ENCODE data around the gene NEK4. TPM values are rescaled to one million over a fixed set of nuclear protein-coding genes. Genes with fewer than 3 reads are reported as not detected.

NEK4 gene
- total RNA-seq, 1 experiment from 2014 or later: 22.0 TPM

GRCh38 chr3:52763466-52763865 is 7.3 kb downstream of the NEK4 start:
- Histone ChIP-seq H3K27ac (ENCODE audit: low read depth, low read length, poor library complexity, severe bottlenecking) (no peak overlapping the region), H3K4me3 (ENCODE audit: low read depth, low read length, poor library complexity, severe bottlenecking) (no peak overlapping the region), H3K4me1 (ENCODE audit: insufficient read depth, low read length, poor library complexity, severe bottlenecking) (no peaks in the 10 kb centered on the region), H3K27me3 (replicated peaks; ENCODE audit: insufficient read depth, low read depth, low read length, poor library complexity) (no peaks in the 10 kb centered on the region), H3K36me3 (ENCODE audit: insufficient read depth, low read length, poor library complexity, severe bottlenecking) (peaks cover 25% of the 10 kb centered on the region), H3K9me3 (ENCODE audit: low read depth, low read length, poor library complexity, severe bottlenecking) (no peaks in the 10 kb centered on the region)
- intact Hi-C loops (cut with micrococcal nuclease; ENCODE audit: unreplicated experiment): no loop called here
- no peak for DNase-seq (ENCODE audit: low spot score)
- ChIA-PET CTCF (interaction anchor here (0.5 kb wide), 1 partner anchor 348 kb away, joined by 5 read pairs; no protein-coding TSS in a partner anchor), POLR2A (ENCODE audit: low non-redundant PET) (no interaction called here)
- no TSS peak for BruUV-seq (replicated peaks)
- TF ChIP-seq CTCF (conservative IDR thresholded peaks at IDR 0.05; ENCODE audit: low read depth, low read length) (no peak), EZH2 (IDR thresholded peaks at IDR 0.05; ENCODE audit: borderline replicate concordance, low read depth, low read length, poor library complexity, severe bottlenecking) (no peak)

- DNase-seq (ENCODE audit: low spot score): no peak
- no peaks in the 10 kb centered on the region for H3K27me3 ChIP-seq (replicated peaks; ENCODE audit: insufficient read depth, low read depth, low read length, poor library complexity)
- BruUV-seq (replicated peaks): no TSS peak
- H3K9me3 ChIP-seq (ENCODE audit: low read depth, low read length, poor library complexity, severe bottlenecking): no peaks in the 10 kb centered on the region
- no peaks in the 10 kb centered on the region for H3K4me1 ChIP-seq (ENCODE audit: insufficient read depth, low read length, poor library complexity, severe bottlenecking)
- intact Hi-C loops (cut with micrococcal nuclease; ENCODE audit: unreplicated experiment): no loop called here
- ChIA-PET CTCF (no interaction called here), POLR2A (ENCODE audit: low non-redundant PET) (no interaction called here)
- no peak for TF ChIP-seq EZH2 (IDR thresholded peaks at IDR 0.05; ENCODE audit: borderline replicate concordance, low read depth, low read length, poor library complexity, severe bottlenecking)
- TF ChIP-seq CTCF (conservative IDR thresholded peaks at IDR 0.05; ENCODE audit: low read depth, low read length): no peak
- H3K4me3 ChIP-seq (ENCODE audit: low read depth, low read length, poor library complexity, severe bottlenecking): no peak overlapping the region
- H3K27ac ChIP-seq (ENCODE audit: low read depth, low read length, poor library complexity, severe bottlenecking): no peak overlapping the region
- H3K36me3 ChIP-seq (ENCODE audit: insufficient read depth, low read length, poor library complexity, severe bottlenecking): peaks cover 18% of the 10 kb centered on the region
Observed at GRCh38 chr3:52756141-52756540, 14.6 kb downstream of the NEK4 start.

GRCh38 chr3:52754373-52754772 is 16.4 kb downstream of the NEK4 start:
- Histone ChIP-seq H3K4me1 (ENCODE audit: insufficient read depth, low read length, poor library complexity, severe bottlenecking) (no peaks in the 10 kb centered on the region), H3K36me3 (ENCODE audit: insufficient read depth, low read length, poor library complexity, severe bottlenecking) (peaks cover 11% of the 10 kb centered on the region), H3K9me3 (ENCODE audit: low read depth, low read length, poor library complexity, severe bottlenecking) (no peaks in the 10 kb centered on the region), H3K4me3 (ENCODE audit: low read depth, low read length, poor library complexity, severe bottlenecking) (no peak overlapping the region), H3K27ac (ENCODE audit: low read depth, low read length, poor library complexity, severe bottlenecking) (no peak overlapping the region), H3K27me3 (replicated peaks; ENCODE audit: insufficient read depth, low read depth, low read length, poor library complexity) (no peaks in the 10 kb centered on the region)
- ChIA-PET CTCF (no interaction called here), POLR2A (ENCODE audit: low non-redundant PET) (no interaction called here)
- no peak for DNase-seq (ENCODE audit: low spot score)
- TF ChIP-seq CTCF (conservative IDR thresholded peaks at IDR 0.05; ENCODE audit: low read depth, low read length) (no peak), EZH2 (IDR thresholded peaks at IDR 0.05; ENCODE audit: borderline replicate concordance, low read depth, low read length, poor library complexity, severe bottlenecking) (no peak)
- BruUV-seq (replicated peaks): no TSS peak
- intact Hi-C loops (cut with micrococcal nuclease; ENCODE audit: unreplicated experiment): no loop called here
